ENCODE measurements around the gene RPAP2.

The RPAP2 gene

DNA sequence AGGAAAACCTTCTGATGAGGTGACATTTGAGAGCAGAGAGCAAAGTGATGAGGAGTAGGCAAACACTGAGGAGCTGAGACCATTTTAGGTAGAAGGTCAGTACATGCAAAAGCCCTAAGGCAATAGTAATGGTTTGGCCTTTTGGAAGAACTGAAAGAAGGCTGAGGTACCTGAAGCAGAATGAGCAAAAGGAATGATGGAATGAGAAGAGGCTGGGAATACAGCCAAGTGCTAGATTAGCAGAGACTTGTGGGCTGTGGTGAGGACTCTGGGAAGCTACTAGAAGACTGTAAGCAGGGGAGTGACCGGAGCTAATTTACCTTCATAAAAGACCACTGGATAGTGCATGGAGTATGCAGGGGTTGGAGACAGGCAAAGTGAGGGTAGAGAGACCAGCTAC is 110.0 kb downstream of the RPAP2 start:
- no peak overlapping the region for H2AFZ ChIP-seq (ENCODE audit: low read depth, low read length, severe bottlenecking)

DNA sequence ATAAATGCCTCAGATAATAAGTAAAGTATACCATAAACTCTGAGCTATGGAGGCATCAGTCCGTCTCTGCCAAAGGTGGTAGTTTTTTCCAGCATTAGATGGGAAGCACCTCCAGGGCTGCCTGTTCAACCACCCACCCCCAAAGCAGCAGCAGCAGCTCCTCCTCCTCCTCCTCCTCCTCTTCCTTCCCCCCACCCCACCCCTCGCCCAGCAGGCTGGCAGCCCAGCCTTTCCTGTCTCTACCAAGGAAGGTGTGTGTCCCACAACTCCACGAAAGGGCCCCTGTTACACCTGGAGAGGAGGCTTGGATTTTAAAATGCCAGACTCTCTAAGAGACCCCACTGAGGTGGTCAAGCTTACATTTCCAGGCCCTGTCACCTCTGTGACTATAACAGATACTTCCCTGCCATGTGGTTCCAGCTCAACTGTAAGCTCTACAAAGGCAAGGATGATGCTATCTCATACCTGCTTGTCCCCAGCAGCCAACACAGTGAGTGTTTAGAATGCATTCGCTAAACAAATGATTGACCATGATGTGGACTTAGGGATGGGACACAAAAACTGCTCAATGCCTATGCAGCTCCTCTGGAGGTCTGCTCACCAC is 111.2 kb downstream of the RPAP2 start:
- no peak overlapping the region for H2AFZ ChIP-seq (ENCODE audit: low read depth, low read length, severe bottlenecking)

More for the DNA sequence above, 110.0 kb downstream of the RPAP2 start:
- TF ChIP-seq, protein P1, sequence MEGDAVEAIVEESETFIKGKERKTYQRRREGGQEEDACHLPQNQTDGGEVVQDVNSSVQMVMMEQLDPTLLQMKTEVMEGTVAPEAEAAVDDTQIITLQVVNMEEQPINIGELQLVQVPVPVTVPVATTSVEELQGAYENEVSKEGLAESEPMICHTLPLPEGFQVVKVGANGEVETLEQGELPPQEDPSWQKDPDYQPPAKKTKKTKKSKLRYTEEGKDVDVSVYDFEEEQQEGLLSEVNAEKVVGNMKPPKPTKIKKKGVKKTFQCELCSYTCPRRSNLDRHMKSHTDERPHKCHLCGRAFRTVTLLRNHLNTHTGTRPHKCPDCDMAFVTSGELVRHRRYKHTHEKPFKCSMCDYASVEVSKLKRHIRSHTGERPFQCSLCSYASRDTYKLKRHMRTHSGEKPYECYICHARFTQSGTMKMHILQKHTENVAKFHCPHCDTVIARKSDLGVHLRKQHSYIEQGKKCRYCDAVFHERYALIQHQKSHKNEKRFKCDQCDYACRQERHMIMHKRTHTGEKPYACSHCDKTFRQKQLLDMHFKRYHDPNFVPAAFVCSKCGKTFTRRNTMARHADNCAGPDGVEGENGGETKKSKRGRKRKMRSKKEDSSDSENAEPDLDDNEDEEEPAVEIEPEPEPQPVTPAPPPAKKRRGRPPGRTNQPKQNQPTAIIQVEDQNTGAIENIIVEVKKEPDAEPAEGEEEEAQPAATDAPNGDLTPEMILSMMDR (IDR thresholded peaks at IDR 0.05; ENCODE audit: insufficient read depth, low read length, poor library complexity, severe bottlenecking), result no peak
- TF ChIP-seq EZH2phosphoT487 (conservative IDR thresholded peaks at IDR 0.05; ENCODE audit: low read length), result no peak
- no peak overlapping the region for H3K9ac ChIP-seq (ENCODE audit: low read length)
- H4K20me1 ChIP-seq (ENCODE audit: low read depth, low read length), result no peaks in the 10 kb centered on the region
- no peaks in the 10 kb centered on the region for H3K27me3 ChIP-seq (ENCODE audit: low read length)
- no peak overlapping the region for H3K4me2 ChIP-seq (ENCODE audit: low read depth, low read length, poor library complexity, severe bottlenecking)
- no peaks in the 10 kb centered on the region for H3K9me2 ChIP-seq (replicated peaks; ENCODE audit: insufficient read depth, low read length)
- H3K9me3 ChIP-seq (ENCODE audit: insufficient read depth, low read length), result no peaks in the 10 kb centered on the region; the same call in 1 of the 2 replicates
- H3K27ac ChIP-seq (ENCODE audit: low read depth, low read length), result no peak overlapping the region
- H3F3A ChIP-seq (ENCODE audit: insufficient read depth), result no peaks in the 10 kb centered on the region
- no peak overlapping the region for H3K4me3 ChIP-seq (ENCODE audit: insufficient read depth, low read length, poor library complexity, severe bottlenecking)
- H3K36me3 ChIP-seq (ENCODE audit: low read length), result no peaks in the 10 kb centered on the region
- H3K79me2 ChIP-seq (ENCODE audit: insufficient read depth, low read length), result no peaks in the 10 kb centered on the region

DNA sequence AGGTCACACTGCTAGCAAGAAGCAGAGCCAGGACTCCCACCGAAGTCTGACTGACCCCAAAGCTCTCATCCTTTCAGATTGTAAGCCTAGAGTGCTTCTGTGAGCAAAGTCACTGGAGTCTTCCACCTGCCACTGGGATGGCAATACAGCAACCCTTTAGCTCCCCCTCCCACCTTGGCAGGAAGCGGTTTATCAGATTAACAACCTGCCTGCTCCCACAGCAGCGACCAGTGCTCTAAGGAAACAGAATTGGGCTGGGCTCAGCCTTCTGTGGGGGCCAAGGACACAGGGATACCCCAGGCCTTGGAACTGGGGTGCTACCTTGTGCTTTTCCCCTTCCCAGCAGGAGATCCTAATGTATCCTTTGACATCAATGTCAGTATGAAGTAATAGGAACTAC is 111.8 kb downstream of the RPAP2 start:
- no peaks in the 10 kb centered on the region for H3K9me3 ChIP-seq (ENCODE audit: insufficient read depth, low read length)
- TF ChIP-seq, protein P1 (IDR thresholded peaks at IDR 0.05; ENCODE audit: insufficient read depth, low read length, poor library complexity, severe bottlenecking), result no peak
- no peak for TF ChIP-seq EZH2phosphoT487 (conservative IDR thresholded peaks at IDR 0.05; ENCODE audit: low read length)
- H3K27me3 ChIP-seq (ENCODE audit: low read length), result no peaks in the 10 kb centered on the region
- H3K36me3 ChIP-seq (ENCODE audit: low read length), result no peaks in the 10 kb centered on the region
- no peaks in the 10 kb centered on the region for H3F3A ChIP-seq (ENCODE audit: insufficient read depth)
- no peaks in the 10 kb centered on the region for H4K20me1 ChIP-seq (ENCODE audit: low read depth, low read length)
- H2AFZ ChIP-seq (ENCODE audit: low read depth, low read length, severe bottlenecking), result no peak overlapping the region
- no peak overlapping the region for H3K4me2 ChIP-seq (ENCODE audit: low read depth, low read length, poor library complexity, severe bottlenecking)
- H3K9me2 ChIP-seq (replicated peaks; ENCODE audit: insufficient read depth, low read length), result no peaks in the 10 kb centered on the region
- no peak overlapping the region for H3K4me3 ChIP-seq (ENCODE audit: insufficient read depth, low read length, poor library complexity, severe bottlenecking)
- H3K79me2 ChIP-seq (ENCODE audit: insufficient read depth, low read length), result no peaks in the 10 kb centered on the region
- no peak overlapping the region for H3K9ac ChIP-seq (ENCODE audit: low read length)
- H3K27ac ChIP-seq (ENCODE audit: low read depth, low read length), result no peak overlapping the region

More for the DNA sequence above, 111.2 kb downstream of the RPAP2 start:
- Histone ChIP-seq H3K27ac (ENCODE audit: low read depth, low read length) (no peak overlapping the region), H3K27me3 (ENCODE audit: low read length) (no peaks in the 10 kb centered on the region), H3K36me3 (ENCODE audit: low read length) (no peaks in the 10 kb centered on the region), H3F3A (ENCODE audit: insufficient read depth) (no peaks in the 10 kb centered on the region), H4K20me1 (ENCODE audit: low read depth, low read length) (no peaks in the 10 kb centered on the region), H3K79me2 (ENCODE audit: insufficient read depth, low read length) (no peaks in the 10 kb centered on the region), H3K4me2 (ENCODE audit: low read depth, low read length, poor library complexity, severe bottlenecking) (no peak overlapping the region), H3K9me2 (replicated peaks; ENCODE audit: insufficient read depth, low read length) (no peaks in the 10 kb centered on the region), H3K9ac (ENCODE audit: low read length) (no peak overlapping the region), H3K9me3 (ENCODE audit: insufficient read depth, low read length) (no peaks in the 10 kb centered on the region), H3K4me3 (ENCODE audit: insufficient read depth, low read length, poor library complexity, severe bottlenecking) (no peak overlapping the region)
- no peak for TF ChIP-seq EZH2phosphoT487 (conservative IDR thresholded peaks at IDR 0.05; ENCODE audit: low read length)

DNA sequence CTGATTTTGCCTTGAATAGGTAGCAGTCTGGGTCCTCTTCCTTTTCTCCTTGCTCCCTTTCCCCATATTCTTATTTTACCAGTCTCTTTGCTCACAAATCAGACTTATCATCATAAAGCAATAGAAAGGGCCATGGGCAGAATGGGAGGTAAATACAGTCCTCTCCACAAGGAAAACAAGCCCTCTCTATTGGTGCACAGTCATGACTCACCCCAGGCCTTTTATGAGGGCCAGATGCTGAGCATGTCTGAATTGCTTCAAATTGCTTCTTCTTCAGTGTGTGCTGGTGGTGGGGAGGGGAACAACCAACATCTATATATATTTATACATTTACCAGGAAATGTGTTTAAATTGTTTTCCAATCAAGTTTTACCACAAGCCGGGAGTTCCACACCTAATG is 112.7 kb downstream of the RPAP2 start:
- Histone ChIP-seq H4K20me1 (ENCODE audit: low read depth, low read length) (no peaks in the 10 kb centered on the region), H3K4me3 (ENCODE audit: insufficient read depth, low read length, poor library complexity, severe bottlenecking) (no peak overlapping the region), H3K4me2 (ENCODE audit: low read depth, low read length, poor library complexity, severe bottlenecking) (no peak overlapping the region), H3K9me3 (ENCODE audit: insufficient read depth, low read length) (no peaks in the 10 kb centered on the region), H3K27ac (ENCODE audit: low read depth, low read length) (no peak overlapping the region), H3K36me3 (ENCODE audit: low read length) (no peaks in the 10 kb centered on the region), H3F3A (ENCODE audit: insufficient read depth) (no peaks in the 10 kb centered on the region), H3K79me2 (ENCODE audit: insufficient read depth, low read length) (no peaks in the 10 kb centered on the region), H2AFZ (ENCODE audit: low read depth, low read length, severe bottlenecking) (no peak overlapping the region), H3K27me3 (ENCODE audit: low read length) (no peaks in the 10 kb centered on the region), H3K9me2 (replicated peaks; ENCODE audit: insufficient read depth, low read length) (no peaks in the 10 kb centered on the region), H3K9ac (ENCODE audit: low read length) (no peak overlapping the region)
- TF ChIP-seq, protein P1 (IDR thresholded peaks at IDR 0.05; ENCODE audit: insufficient read depth, low read length, poor library complexity, severe bottlenecking), result no peak
- TF ChIP-seq EZH2phosphoT487 (conservative IDR thresholded peaks at IDR 0.05; ENCODE audit: low read length), result no peak

All from SU-DHL-6 (cell line).